Stimulated activated CD8-positive, alpha-beta memory T cell treated with anti-CD3 and anti-CD28 coated beads, Interleukin-7, amount 100 ng/mL, for 1 hour (primary cell): ENCODE measurements around the gene FERMT2.

Source experiments
- DNase-seq, 2 donors: peaks; one replicate each; pipeline ENCODE4 v3.0.0-alpha.2; 2020; ENCODE audit warnings: low read depth in 2 of 2

Gene FERMT2, protein sequence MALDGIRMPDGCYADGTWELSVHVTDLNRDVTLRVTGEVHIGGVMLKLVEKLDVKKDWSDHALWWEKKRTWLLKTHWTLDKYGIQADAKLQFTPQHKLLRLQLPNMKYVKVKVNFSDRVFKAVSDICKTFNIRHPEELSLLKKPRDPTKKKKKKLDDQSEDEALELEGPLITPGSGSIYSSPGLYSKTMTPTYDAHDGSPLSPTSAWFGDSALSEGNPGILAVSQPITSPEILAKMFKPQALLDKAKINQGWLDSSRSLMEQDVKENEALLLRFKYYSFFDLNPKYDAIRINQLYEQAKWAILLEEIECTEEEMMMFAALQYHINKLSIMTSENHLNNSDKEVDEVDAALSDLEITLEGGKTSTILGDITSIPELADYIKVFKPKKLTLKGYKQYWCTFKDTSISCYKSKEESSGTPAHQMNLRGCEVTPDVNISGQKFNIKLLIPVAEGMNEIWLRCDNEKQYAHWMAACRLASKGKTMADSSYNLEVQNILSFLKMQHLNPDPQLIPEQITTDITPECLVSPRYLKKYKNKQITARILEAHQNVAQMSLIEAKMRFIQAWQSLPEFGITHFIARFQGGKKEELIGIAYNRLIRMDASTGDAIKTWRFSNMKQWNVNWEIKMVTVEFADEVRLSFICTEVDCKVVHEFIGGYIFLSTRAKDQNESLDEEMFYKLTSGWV

DNA sequence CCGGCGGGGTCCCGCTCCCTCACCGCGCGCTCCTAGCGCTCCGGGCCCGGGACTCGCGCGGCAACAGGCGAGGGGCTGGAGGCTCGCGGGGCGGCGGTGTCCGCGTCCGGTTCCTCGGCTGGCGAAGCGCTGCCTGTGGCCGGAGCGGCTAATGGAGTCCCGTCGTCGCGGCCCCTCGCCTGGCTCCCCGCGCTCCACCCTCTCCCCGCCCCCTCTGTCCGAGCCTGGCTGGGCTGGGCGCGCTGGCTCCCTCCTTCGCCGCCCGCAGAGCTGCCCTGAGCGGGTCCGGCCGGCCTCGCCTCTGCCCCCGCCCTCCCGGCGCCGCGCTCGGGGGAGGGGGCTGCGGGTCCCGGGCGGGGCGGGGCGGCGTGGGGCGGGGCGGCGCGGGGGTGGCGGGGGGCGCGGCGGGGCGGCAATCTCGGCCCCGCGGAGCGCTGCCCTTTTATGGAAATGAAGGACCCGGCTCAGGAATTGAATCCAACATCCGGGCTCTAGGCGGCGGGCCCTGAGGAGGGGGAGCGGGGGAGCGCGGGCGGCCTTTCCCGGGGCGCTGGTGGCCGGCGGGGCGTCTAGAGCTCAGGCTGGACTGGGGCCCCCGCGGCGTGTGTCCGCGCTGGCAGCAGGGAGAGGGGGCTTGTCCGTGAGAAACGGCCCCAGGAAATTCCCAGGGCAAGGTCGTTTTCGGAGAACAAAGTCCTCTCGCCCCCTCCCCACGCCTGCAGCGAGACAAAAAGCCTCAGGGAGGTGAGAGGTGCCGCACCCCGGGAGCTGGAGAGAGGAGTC lies at the start of gene FERMT2:
FERMT2 (minus strand) TSS at position 153 of the 783 bp plus-strand sequence. CDS start 482 bp downstream, outside the sequence.
- no peak for DNase-seq

DNA sequence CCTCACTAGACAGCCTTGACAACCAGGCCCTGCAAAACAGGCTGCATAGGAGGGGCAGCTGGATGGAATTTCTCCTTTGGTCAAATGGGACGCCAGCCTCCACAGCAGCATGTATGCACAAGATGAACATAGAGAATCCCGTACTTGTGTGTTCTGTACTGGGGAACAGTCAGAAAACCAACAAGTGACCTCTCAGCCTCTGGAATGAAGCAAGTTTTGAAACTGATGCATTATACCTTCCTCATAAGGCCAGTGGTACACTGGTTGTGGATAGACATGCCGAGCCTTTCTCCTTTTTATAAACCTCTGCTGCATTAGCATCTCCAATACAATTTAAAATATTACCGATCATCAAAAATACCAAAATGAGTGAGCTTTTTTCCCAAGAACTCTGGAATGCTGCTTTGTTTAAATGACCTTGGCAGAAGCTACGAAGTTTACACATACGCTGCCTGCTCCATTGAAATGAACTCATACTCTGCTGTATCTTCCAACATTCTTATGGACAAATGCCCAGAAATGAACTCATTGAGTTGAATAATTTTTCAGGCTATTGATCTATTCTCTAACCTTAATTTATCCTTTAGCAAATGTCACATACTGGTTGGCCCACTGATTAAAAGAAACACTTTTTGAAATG lies 47.6 kb upstream of the FERMT2 start:
- no peak for DNase-seq

DNA sequence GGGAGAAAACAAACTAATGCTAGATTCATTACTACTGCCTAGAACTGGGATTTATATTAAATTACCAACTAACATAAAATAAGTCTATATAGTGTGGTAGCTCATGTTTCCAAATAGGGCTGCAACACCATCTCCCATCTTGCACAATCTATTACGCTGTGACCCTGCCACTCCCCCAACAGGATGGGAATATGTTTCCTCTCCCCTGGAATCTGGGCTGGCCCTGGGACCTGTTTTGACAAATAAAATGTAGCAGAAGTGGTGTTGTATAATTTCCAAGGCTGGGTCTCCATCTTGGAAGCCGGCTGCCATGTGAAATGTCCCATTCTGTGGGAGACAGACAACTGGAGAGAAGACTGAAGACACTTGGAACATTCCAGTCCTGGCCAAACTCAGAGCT lies 45.6 kb upstream of the FERMT2 start:
- no peak for DNase-seq

DNA sequence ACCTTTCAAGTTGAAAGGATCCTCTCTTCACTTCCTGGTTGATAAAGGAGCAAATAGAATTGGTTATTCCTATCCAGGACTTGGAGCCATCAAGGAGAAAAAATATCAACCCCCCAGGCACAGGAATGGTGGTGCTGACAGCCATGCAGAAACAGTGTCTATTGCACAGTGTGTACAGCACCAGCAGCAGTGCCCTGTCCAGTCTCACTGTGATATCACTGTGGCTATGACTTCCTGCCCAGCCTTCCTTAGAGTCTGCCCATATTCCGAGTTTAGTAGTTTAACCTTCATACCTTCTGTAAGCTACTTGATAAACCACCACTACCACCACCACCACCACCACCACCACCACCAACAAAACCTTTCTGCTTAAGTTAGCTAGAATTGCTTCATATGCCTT lies 45.1 kb upstream of the FERMT2 start:
- no peak for DNase-seq

GRCh38 chr14:52992236-52992870 lies 41.5 kb upstream of the FERMT2 start:
- no peak for DNase-seq

- DNase-seq = no peak
Observed at GRCh38 chr14:52988139-52988538, 37.3 kb upstream of the FERMT2 start.

GRCh38 chr14:52987514-52987913 lies 36.7 kb upstream of the FERMT2 start:
- no peak for DNase-seq

DNA sequence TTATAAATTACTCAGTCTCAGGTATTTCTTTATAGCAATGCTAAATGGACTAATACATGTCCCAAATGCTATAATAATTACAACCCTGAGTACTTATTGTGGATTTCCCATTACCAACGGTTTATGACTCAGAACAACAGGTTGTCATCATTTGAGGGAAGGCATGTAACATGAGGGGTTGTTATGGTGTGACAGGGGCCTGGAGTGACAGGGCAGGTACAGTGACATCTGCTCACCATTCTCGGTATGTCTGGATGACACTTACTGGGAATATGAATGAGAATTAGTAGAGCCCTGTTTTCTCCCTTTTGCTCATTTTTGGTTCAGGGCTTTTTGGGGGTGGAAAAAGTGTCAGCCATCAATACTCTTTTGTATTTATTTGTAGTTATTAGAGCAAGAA lies 36.2 kb upstream of the FERMT2 start:
- no peak for DNase-seq

DNA sequence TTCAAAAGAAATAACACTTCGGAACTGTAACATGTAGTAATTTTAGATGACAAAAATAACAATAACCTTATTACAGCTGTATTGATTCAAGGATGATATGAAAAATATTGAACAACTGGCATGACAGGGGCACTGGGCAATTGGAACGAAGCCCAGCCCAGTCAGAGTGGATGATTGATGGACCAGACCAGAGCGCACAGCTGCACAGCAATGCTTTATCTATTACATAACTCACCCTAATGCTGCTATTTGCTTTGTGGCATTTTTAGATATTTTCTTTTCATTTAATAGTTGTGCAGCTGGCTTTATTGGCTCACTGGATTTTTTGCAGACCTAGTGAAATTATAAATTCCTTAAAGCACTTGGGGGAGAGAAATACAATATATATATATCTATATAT lies 26.9 kb upstream of the FERMT2 start:
- no peak for DNase-seq

GRCh38 chr14:52974406-52974805 lies 23.6 kb upstream of the FERMT2 start:
- DNase-seq = no peak

GRCh38 chr14:52961060-52961639 lies 10.3 kb upstream of the FERMT2 start:
- peak in 1 of 2 donors; percentile 34 for DNase-seq

DNA sequence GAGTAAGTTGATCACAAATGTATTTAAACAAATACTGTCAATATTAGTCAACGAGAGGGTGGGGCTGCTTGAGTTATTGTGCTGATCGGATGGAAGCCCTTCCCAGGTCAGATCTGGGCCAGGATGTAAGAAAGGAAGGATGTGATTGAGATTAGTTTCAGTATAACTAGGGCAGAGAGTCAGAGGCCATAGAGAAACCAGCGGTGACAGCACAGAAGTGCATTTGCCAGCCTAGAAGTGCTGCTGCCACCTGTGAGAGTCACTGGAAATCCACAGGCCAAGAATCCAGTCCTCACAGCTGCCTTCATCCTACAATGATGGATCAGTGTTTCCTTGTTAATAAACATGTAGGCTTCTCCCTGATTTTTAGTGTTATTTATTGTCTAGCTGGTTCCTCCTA lies 9.8 kb upstream of the FERMT2 start:
- no peak for DNase-seq

DNA sequence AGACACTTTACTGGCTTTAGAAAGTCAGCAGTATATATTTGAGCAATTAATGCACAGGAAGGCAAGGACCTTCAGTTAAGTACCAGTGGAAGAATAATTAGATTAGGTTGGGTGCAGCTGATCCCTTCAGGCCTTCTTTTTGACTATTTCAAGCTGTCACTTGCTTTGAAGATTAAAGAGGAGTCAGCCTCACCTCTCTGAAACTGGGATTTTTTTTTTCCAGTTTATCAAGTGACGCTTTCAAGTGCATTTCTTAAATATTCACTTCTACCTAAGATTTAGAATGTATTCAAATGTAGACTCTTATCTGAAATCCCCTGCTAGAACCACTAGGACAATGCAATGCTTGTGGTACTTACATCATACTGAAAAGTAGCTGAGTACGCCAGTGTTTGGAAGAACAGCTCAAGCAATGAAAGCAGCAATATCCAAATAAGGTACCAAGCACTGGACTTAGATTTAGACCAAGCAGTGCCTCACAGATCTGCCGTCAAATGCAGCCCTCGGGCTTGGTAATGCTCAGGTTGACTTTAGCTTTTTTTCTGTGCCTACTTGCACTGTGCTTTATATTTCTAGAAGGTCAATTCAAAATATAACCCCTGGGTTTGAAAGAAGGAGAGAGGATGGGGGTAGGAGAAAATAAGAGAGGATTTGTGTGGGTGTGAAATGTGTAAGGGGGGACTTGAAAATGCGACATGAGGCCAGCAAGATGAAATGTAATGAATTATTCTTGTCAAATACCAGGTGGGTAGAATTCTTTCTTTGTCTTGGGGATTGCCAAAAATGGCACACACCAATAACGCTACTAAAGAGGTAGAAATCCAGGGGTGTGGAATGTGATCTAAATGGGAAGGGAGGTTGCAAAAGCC lies 3.7 kb upstream of the FERMT2 start:
- DNase-seq = no peak

GRCh38 chr14:52951681-52952554 lies 1.1 kb upstream of the FERMT2 start:
- no peak for DNase-seq

DNA sequence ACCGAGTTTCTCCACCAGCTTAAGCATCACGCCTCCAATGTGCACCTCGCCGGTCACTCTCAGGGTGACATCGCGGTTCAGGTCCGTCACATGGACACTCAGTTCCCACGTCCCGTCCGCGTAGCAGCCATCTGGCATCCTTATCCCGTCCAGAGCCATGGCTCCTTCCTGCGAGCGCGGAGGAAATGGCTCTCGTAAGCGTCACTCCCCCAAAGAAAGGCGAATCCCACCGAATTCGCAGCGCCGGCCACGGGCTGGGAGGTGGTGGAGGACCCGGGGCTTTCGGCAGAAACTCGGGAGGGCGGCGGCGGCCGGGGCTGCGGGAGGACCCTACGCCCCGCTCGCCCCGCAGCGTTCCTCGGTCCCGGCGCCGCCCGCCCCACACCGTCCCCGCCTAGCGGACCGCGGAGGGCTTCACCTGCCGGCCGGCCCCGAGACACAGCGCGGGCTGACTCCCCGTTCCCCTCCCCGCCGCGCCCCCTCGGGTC lies 396 bp downstream of the FERMT2 start:
- no peak for DNase-seq

DNA sequence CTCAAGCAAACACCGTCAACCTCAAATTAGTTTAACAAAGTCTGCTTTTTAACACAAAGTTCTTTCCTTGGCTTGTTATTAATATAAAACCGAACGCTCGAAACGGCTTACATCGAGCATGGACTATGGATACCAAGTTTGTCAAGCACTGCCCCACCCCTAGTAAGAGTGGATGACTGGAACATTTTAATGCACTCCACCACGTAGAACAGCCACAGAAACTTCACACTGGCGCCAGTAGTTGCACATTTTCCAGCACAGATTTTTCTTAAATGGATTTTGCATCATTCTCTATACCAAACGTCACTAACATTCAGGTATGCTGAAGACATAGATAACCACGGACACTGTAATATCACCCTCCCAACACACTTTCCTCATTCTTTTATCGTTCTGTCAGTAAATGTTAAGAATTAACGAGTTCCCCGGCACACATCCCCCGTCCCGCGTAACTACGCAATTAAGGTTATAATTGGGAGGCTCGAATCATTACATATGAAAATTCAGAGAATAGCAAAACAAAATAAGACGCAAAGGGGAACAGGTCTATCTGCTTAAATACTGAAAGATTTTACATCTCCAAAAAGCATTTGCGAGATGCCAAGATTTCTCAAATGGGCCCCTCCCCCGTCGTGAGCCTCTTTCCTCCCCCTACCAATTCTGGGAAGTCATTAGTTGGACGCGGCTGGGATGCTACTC lies 990 bp downstream of the FERMT2 start:
- DNase-seq = no peak

GRCh38 chr14:52949249-52949648 lies 1.6 kb downstream of the FERMT2 start:
- no peak for DNase-seq

DNA sequence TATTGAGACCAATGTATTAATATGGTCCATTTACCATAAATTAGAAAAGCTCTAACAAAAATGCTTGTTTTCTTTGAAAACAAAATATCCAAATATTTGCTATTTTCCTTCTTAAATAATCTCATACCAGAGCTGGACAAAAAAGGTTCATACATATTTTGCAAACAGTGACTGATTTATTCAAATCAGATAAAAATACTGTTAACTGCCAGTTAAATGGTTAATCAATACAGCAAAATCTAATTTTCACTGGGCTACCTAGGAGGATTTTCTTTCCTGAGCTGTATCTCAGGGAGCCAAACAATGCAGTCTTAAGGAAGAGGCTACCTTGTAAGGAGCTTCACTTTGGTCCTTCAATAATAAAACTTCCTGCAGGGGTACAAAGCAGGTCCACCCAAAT lies 2.0 kb downstream of the FERMT2 start:
- DNase-seq = no peak
